Kidney (tissue), 14 donors: ENCODE data around the gene WASHC2C. TPM values are rescaled to one million over a fixed set of nuclear protein-coding genes. Genes with fewer than 3 reads are reported as not detected.
"Not testable (repeated sequence)": the region's sequence is repeated elsewhere in the genome, so short reads cannot be mapped to it uniquely, and the experiment has no call there.

Source experiments
- DNase-seq, 5 donors: peaks; one replicate each; pipeline ENCODE4 v3.0.0-alpha.2; 2013 to 2020
- FAIRE-seq: peaks from 2 replicates; lab custom pipeline; 2012; peaks lifted over from hg19 to GRCh38; lab: Jason Lieb, UNC
- H3K27ac ChIP-seq, 2 donors: one replicate each; pipeline ENCODE4 v1.7.0; 2013; ENCODE audit warnings: low read depth in 2 of 2, low read length in 2 of 2, inconsistent platforms in 1 of 2
- H3K27me3 ChIP-seq: one replicate; pipeline ENCODE4 v1.7.1; 2013; ENCODE audit warnings: low read length, inconsistent platforms; ENCODE audit not compliant: control insufficient read depth, insufficient read depth
- H3K36me3 ChIP-seq, 3 donors: one replicate each; pipeline versions ENCODE4 v1.7.0 to v1.7.1; 2013; ENCODE audit warnings: low read length in 3 of 3, control low read depth in 1 of 3, inconsistent platforms in 1 of 3; ENCODE audit not compliant: insufficient read depth in 3 of 3, control insufficient read depth in 2 of 3
- H3K4me1 ChIP-seq, 3 donors: one replicate each; pipeline versions ENCODE4 v1.7.0 to v1.7.1; 2013; ENCODE audit warnings: low read length in 3 of 3, inconsistent platforms in 1 of 3, low read depth in 1 of 3; ENCODE audit not compliant: control insufficient read depth in 2 of 3, insufficient read depth in 2 of 3
- H3K4me3 ChIP-seq, 3 donors: one replicate each; pipeline versions ENCODE4 v1.7.0 to v1.8.1; 2013; ENCODE audit warnings: low read length in 3 of 3, control low read depth in 1 of 3, inconsistent platforms in 1 of 3
- H3K9ac ChIP-seq, 3 donors: one replicate each; pipeline versions ENCODE4 v1.7.0 to v1.7.1; 2013; ENCODE audit warnings: low read length in 3 of 3, control low read depth in 1 of 3, inconsistent platforms in 1 of 3
- H3K9me3 ChIP-seq, 3 donors: one replicate each; pipeline versions ENCODE4 v1.7.0 to v1.7.1; 2013; ENCODE audit warnings: low read length in 3 of 3, control low read depth in 1 of 3, inconsistent platforms in 1 of 3; ENCODE audit not compliant: control insufficient read depth in 2 of 3, insufficient read depth in 1 of 3
- intact Hi-C: fragments of 100-400 bp; cut with DNase I; formaldehyde crosslinking; loops from one replicate; pipeline ENCODE4 v1.11.1; 2022
- polyA plus RNA-seq: library from polyadenylated mRNA; stranded (reverse); fragments of 350-450 nt; fragmentation: Illumina TruSeq; extraction: RNeasy Lipid Tissue Mini Kit (QIAGEN cat#74804); gene quantifications from one replicate; pipeline ENCODE4 v1.2.3, GENCODE V29; 2014; ENCODE audit warnings: low read depth, low replicate concordance; ENCODE audit not compliant: insufficient read depth
- total RNA-seq: library from RNA; stranded (reverse); fragmentation: NEBNext Ultra II Directional; extraction: Animal tissue kit (Norgen Biotek cat#: 25700); gene quantifications from one replicate; pipeline ENCODE4 v1.2.1, GENCODE V29; 2021
- TF ChIP-seq, protein P1 (sequence below): IDR thresholded peaks from 3 replicates; pipeline ENCODE4 v1.5.1; 2012; ENCODE audit warnings: mild to moderate bottlenecking, moderate library complexity, borderline replicate concordance; ENCODE audit not compliant: insufficient read depth; ENCODE audit errors: extremely low read depth
- donor health status: control.
- donor health status: control.
- donor health status: control.
- donor health status: control.
- donor health status: control.
- donor health status: DM: yes; HTN: yes; CAD: no.
- donor health status: Normal renal cell carcinoma (clear cell type).

The WASHC2C gene
- total and polyA plus RNA-seq, 2 donors from 2014 or later: 17.4 to 47.0 TPM

DNA sequence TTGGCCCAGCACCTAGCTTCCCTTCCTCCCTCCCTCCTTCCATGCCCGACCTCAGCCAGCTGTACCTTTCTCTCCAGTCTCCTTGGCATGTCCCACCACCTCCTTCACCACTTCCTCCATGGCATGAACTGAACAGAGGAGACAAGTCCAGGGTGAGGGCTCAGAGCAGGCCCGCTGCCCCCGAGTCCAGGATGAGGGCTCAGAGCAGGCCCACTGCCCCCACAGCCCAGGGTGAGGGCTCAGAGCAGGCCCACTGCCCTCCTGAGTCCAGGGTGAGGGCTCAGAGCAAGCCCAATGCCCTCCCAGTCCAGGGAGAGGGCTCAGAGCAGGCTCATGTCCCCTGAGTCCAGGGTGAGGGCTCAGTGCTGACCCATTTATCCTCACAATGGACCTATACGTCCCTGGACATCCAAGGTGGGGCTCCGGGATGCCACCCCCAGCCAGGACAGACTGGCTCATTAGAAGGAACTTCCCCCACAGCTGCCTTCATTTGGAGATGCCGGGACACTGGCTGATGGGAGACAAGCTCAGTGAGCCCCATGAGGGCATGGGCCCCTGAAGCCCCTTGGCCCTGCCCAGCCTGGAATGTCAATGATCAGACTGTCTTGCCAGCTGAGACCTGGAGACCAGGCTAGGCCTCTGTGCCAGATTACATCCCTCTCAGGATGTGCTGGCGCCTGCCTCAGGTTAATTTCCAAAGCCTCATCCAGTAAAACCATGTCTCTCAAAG is 90.2 kb downstream of the WASHC2C start:
- TF ChIP-seq, protein P1, sequence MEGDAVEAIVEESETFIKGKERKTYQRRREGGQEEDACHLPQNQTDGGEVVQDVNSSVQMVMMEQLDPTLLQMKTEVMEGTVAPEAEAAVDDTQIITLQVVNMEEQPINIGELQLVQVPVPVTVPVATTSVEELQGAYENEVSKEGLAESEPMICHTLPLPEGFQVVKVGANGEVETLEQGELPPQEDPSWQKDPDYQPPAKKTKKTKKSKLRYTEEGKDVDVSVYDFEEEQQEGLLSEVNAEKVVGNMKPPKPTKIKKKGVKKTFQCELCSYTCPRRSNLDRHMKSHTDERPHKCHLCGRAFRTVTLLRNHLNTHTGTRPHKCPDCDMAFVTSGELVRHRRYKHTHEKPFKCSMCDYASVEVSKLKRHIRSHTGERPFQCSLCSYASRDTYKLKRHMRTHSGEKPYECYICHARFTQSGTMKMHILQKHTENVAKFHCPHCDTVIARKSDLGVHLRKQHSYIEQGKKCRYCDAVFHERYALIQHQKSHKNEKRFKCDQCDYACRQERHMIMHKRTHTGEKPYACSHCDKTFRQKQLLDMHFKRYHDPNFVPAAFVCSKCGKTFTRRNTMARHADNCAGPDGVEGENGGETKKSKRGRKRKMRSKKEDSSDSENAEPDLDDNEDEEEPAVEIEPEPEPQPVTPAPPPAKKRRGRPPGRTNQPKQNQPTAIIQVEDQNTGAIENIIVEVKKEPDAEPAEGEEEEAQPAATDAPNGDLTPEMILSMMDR: no peak

DNA sequence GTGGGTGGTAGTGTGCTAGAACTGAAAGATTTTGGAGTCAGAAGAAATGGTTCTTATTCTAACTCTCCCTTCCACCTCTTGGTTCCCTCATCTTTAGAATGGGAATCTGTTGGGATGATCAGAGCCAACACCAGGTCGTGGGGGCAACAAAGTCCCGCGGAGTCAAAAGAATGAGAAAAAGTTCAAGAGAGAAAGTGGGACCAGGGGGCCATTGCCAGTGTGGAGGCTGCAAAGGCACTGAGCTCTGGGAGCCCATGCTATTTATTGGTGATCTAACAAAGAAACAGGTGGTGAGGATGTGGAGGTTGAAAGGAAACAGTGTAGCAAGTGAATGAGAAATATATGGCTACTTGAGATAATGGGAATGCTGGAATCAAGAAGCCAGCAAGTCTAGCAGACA is 90.8 kb downstream of the WASHC2C start:
- Histone ChIP-seq H3K9me3 (no peaks in the 10 kb centered on the region), H3K4me3 (no peak overlapping the region), H3K36me3 (no peaks in the 10 kb centered on the region), H3K27me3 (no peaks in the 10 kb centered on the region), H3K27ac (no peak overlapping the region), H3K9ac (no peak overlapping the region), H3K4me1 (no peaks in the 10 kb centered on the region)
- FAIRE-seq (no peak), DNase-seq (no peak)
- intact Hi-C loops: no loop called here
- TF ChIP-seq, protein P1: no peak

More for the DNA sequence above, 90.2 kb downstream of the WASHC2C start:
- no peaks in the 10 kb centered on the region for H3K4me1 ChIP-seq
- H3K27ac ChIP-seq: no peak overlapping the region
- H3K36me3 ChIP-seq: no peaks in the 10 kb centered on the region
- no peak overlapping the region for H3K4me3 ChIP-seq
- H3K9me3 ChIP-seq: no peaks in the 10 kb centered on the region
- intact Hi-C loops: no loop called here
- no peaks in the 10 kb centered on the region for H3K27me3 ChIP-seq
- no peak for DNase-seq
- no peak for FAIRE-seq
- no peak overlapping the region for H3K9ac ChIP-seq

DNA sequence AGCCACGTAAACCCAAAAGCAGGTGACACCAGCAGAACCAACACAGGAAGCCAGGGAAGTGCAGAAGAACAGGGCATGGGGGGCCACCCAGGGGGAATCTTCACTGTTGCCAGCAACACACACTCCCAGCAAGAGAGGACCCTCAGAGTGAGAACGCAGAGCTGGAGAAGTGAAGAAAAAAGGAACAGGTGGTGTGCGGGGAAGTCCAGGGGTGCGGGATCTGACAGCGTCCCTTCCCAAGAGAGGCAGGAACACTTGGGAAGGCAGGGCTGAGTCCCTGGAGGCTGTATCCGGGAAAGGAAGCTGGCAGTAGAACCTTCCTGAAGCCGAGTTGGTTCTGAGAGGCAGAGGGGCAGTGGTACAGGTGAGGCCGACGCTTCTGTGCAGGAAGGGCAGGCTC is 92.5 kb downstream of the WASHC2C start:
- no peak overlapping the region for H3K27ac ChIP-seq
- no peaks in the 10 kb centered on the region for H3K36me3 ChIP-seq
- no peak overlapping the region for H3K9ac ChIP-seq
- H3K4me1 ChIP-seq: no peaks in the 10 kb centered on the region
- no peaks in the 10 kb centered on the region for H3K27me3 ChIP-seq
- TF ChIP-seq, protein P1: no peak
- no peaks in the 10 kb centered on the region for H3K9me3 ChIP-seq
- H3K4me3 ChIP-seq: no peak overlapping the region
- DNase-seq (no peak), FAIRE-seq (no peak)
- intact Hi-C loops: no loop called here

DNA sequence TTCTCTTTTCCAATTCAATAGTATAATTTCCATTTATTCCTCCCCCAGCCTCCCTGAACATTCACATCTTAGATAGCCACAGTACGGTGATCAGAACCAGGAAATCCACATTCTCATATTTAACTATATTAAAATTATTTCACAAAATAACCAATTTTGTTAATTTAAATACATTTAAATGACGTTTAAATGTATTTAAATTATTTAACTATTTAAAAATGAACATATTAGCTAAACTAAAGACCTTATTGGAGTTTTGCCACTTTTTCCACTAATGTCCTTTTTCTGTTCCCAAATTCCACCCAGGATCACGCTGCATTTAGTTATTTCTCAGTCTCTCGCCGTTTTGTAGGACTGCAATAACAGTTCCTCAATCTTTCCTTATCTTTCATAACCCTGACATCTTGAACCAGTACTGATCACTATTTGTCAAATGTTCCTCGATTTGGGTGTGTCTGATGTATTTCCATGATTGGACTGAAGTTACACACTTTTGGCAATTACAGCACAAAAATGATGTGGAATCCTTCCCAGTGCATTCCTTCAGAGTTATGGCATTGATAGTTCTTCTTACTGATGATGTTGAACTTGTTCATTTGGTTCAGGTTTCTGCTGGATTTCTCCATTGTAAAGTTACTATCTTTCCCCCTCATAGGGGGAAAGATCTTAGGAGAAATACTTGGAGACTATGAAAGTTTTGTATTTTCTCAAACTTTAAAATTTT is 93.2 kb downstream of the WASHC2C start:
- intact Hi-C loops, H3K4me3 ChIP-seq, H3K9me3 ChIP-seq, H3K36me3 ChIP-seq, DNase-seq, H3K27ac ChIP-seq, H3K4me1 ChIP-seq, FAIRE-seq, H3K27me3 ChIP-seq, H3K9ac ChIP-seq: not testable (repeated sequence)

DNA sequence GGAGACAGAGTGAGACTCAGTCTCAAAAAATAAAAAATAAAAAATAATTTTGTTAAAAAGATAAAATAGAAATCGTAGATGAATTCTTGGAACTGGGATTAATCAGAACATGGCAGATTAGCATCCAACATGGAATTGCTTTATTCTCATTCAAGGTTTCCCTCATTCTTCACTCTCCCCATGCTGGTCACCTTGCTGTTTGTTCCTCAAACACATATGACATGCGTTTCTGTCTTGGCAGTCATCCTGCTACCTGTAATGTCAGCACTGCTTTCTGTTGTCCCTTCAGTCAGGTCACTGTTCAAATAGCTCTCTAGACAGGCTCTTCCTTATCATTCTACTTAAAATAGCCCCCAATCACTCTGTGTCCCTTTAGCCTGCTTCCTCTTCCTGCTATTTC is 95.9 kb downstream of the WASHC2C start:
- H3K9ac ChIP-seq, H3K27me3 ChIP-seq, DNase-seq, H3K4me3 ChIP-seq, FAIRE-seq, H3K9me3 ChIP-seq, H3K36me3 ChIP-seq, H3K4me1 ChIP-seq, H3K27ac ChIP-seq, intact Hi-C loops: not testable (repeated sequence)
